K562 (cell line): Measurements from ENCODE around the gene OPCML. TPM values are rescaled to one million over a fixed set of nuclear protein-coding genes. Genes with fewer than 3 reads are reported as not detected.

ENCODE experiments used
- ATAC-seq: fragments of 200-7000 bp; cut with Tn5 transposase; 3 replicates; pipeline ENCODE4 v1.9.1; 2020; ENCODE audit warnings: moderate library complexity
- BruUV-seq: library from RNA; stranded (reverse); fragments of 400-500 nt; replicated peaks from 2 replicates; lab custom pipeline; 2021; lab: Mats Ljungman, UMichigan
- CTCF ChIA-PET: fragments of 300-600 bp; formaldehyde crosslinking; extraction: SDS; loops from one replicate; lab custom pipeline; 2021; ENCODE audit warnings: low intra/inter-chr PET ratio; lab: Yijun Ruan, JAX
- POLR2A ChIA-PET: fragments of 300-600, 350-650 bp; sonication (Branson Sonifier 250); formaldehyde crosslinking; extraction: SDS; loops from one replicate; lab custom pipeline; 2021; ENCODE audit warnings: antibody characterized with exemption, inconsistent platforms; lab: Yijun Ruan, JAX
- DNase-seq, 4 experiments: peaks; one replicate each; pipeline versions ENCODE4 v3.0.0 to v3.0.0-alpha.2; 2011 to 2018; ENCODE audit warnings: low spot score in 3 of 4, mixed read lengths in 3 of 4; ENCODE audit errors: extremely low read depth in 1 of 4
- FAIRE-seq: peaks from 2 replicates; lab custom pipeline; 2011; peaks lifted over from hg19 to GRCh38; lab: Jason Lieb, UNC
- H2AFZ ChIP-seq: 2 replicates; pipeline ENCODE4 v1.6.0; 2011; ENCODE audit warnings: low read depth, low read length, control low read depth, inconsistent platforms
- H3K27ac ChIP-seq: fragments of 200-600 bp; 3 replicates; pipeline ENCODE4 v1.8.0; 2011; ENCODE audit warnings: low read depth, mild to moderate bottlenecking, control low read depth, inconsistent platforms, low read length, moderate library complexity, mixed read lengths; ENCODE audit errors: extremely low read depth
- H3K27me3 ChIP-seq, 2 experiments: fragments of 300-600 bp in 1 of 2; 2 replicates in 1 of 2; 3 replicates in 1 of 2; pipeline versions ENCODE4 v1.6.0 to v1.8.0; 2011; ENCODE audit warnings: inconsistent platforms in 2 of 2, low read length in 2 of 2, mild to moderate bottlenecking in 1 of 2, mixed read lengths in 1 of 2, moderate library complexity in 1 of 2; ENCODE audit not compliant: control insufficient read depth in 2 of 2, insufficient read depth in 2 of 2
- H3K36me3 ChIP-seq: fragments of 300-600 bp; 3 replicates; pipeline ENCODE4 v1.8.0; 2011; ENCODE audit warnings: mild to moderate bottlenecking, low read length, inconsistent platforms; ENCODE audit not compliant: control insufficient read depth, insufficient read depth
- H3K4me1 ChIP-seq, 2 experiments: fragments of 200-600 bp in 1 of 2; replicated peaks in 1 of 2; 2 replicates in 1 of 2; 3 replicates in 1 of 2; pipeline versions ENCODE4 v1.5.1 to v1.8.0; 2011; ENCODE audit warnings: inconsistent platforms in 2 of 2, low read length in 2 of 2, mild to moderate bottlenecking in 1 of 2, mixed read lengths in 1 of 2, moderate library complexity in 1 of 2; ENCODE audit not compliant: control insufficient read depth in 2 of 2, insufficient read depth in 2 of 2
- H3K4me2 ChIP-seq: 2 replicates; pipeline ENCODE4 v1.6.1; 2011; ENCODE audit warnings: low read length, control low read depth, inconsistent platforms, mixed read lengths; ENCODE audit not compliant: insufficient read depth
- H3K4me3 ChIP-seq: fragments of 200-600 bp; sonication (generic), shearing (Covaris generic); 2 replicates; pipeline ENCODE4 v1.5.1; 2016; ENCODE audit warnings: control low read depth, inconsistent platforms
- H3K79me2 ChIP-seq: fragments of 200-600 bp; 3 replicates; pipeline ENCODE4 v1.8.0; 2011; ENCODE audit warnings: low read length, inconsistent platforms; ENCODE audit not compliant: control insufficient read depth, insufficient read depth
- H3K9ac ChIP-seq, 2 experiments: 2 replicates each; pipeline versions ENCODE4 v1.6.0 to v1.6.1; 2011; ENCODE audit warnings: low read depth in 2 of 2, low read length in 2 of 2, control low read depth in 1 of 2, inconsistent platforms in 1 of 2, mild to moderate bottlenecking in 1 of 2, mixed read lengths in 1 of 2; ENCODE audit not compliant: insufficient read depth in 1 of 2
- H3K9me1 ChIP-seq: one replicate; pipeline ENCODE4 v1.6.0; 2011; ENCODE audit warnings: inconsistent platforms, mild to moderate bottlenecking, low read length, moderate library complexity; ENCODE audit not compliant: control insufficient read depth, insufficient read depth
- H3K9me3 ChIP-seq: replicated peaks from 2 replicates; pipeline ENCODE4 v1.5.1; 2011; ENCODE audit warnings: low read depth, low read length, inconsistent platforms; ENCODE audit not compliant: control insufficient read depth, insufficient read depth
- H4K20me1 ChIP-seq: replicated peaks from 2 replicates; pipeline ENCODE4 v1.6.1; 2011; ENCODE audit warnings: low read length, inconsistent platforms, mixed read lengths; ENCODE audit not compliant: control insufficient read depth, insufficient read depth
- BRD4 ChIP-seq: fragments of 200-600 bp; sonication (generic); IDR thresholded peaks from 2 replicates; pipeline ENCODE4 v1.6.1; 2017; ENCODE audit warnings: inconsistent platforms
- CBX3 ChIP-seq, 2 experiments: IDR thresholded peaks; 1 replicate in 1 of 2; 2 replicates in 1 of 2; pipeline ENCODE4 v1.6.1; 2012; ENCODE audit warnings: inconsistent platforms in 2 of 2, low read length in 2 of 2, borderline replicate concordance in 1 of 2, control low read depth in 1 of 2
- HDGF ChIP-seq: fragments of 450-650 bp; IDR thresholded peaks from 2 replicates; pipeline ENCODE4 v1.6.1; 2016
- MXI1 ChIP-seq: IDR thresholded peaks from 2 replicates; pipeline ENCODE4 v1.6.1; 2011; ENCODE audit warnings: low read depth, mild to moderate bottlenecking, improper control_type of control experiment, low read length
- PHB2 ChIP-seq: fragments of 450-650 bp; IDR thresholded peaks from 2 replicates; pipeline ENCODE4 v1.6.1; 2017; ENCODE audit warnings: low read depth
- TCF7L2 ChIP-seq: fragments of 150-350 bp; IDR thresholded peaks from 2 replicates; pipeline ENCODE4 v1.6.1; 2016; ENCODE audit warnings: low read depth, mild to moderate bottlenecking, low read length, moderate library complexity
- TEAD4 ChIP-seq, 2 experiments: sonication (generic) in 1 of 2; formaldehyde crosslinking in 1 of 2; IDR thresholded peaks; 2 replicates each; pipeline versions ENCODE4 v1.6.1 to v1.8.0; 2012 to 2022; ENCODE audit warnings: borderline replicate concordance in 1 of 2, inconsistent platforms in 1 of 2, low read length in 1 of 2, mild to moderate bottlenecking in 1 of 2, missing genetic modification reagents in 1 of 2
- U2AF2 ChIP-seq: fragments of 200-400 bp; formaldehyde crosslinking; optimal IDR thresholded peaks from 2 replicates; pipeline ENCODE3; 2017; ENCODE audit warnings: low read depth, mild to moderate bottlenecking, low read length
- ZFP36 ChIP-seq: fragments of 150-350 bp; IDR thresholded peaks from 2 replicates; pipeline ENCODE4 v1.6.1; 2018; ENCODE audit warnings: low read length, low read depth; ENCODE audit not compliant: partially characterized antibody
- ZNF507 ChIP-seq: conservative IDR thresholded peaks from 2 replicates; pipeline ENCODE4 v1.6.1; 2017; ENCODE audit warnings: missing genetic modification characterization, missing compliant biosample characterization
- WGBS: fragments of 100-300 bp; shearing (Covaris generic); methylation state at CpG from one replicate; pipeline ENCODE4 v1.1.6; 2016; ENCODE audit warnings: low coverage, mixed read lengths; ENCODE audit not compliant: insufficient coverage; ENCODE audit errors: missing lambda C conversion rate; 5-methylcytosine and 5-hydroxymethylcytosine counted together
- in situ Hi-C: fragments of 300-500 bp; cut with MboI; formaldehyde crosslinking; loops from 4 replicates; pipeline ENCODE4 v1.15.0; 2018; ENCODE audit warnings: inconsistent platforms, mixed read lengths
- intact Hi-C: fragments of 100-400 bp; cut with micrococcal nuclease; formaldehyde crosslinking; loops from 2 replicates; pipeline ENCODE4 v1.14.2; 2022
- polyA plus RNA-seq, 8 experiments: library from polyadenylated mRNA; depleted of rRNA in 4 of 8; stranded (reverse) in 5 of 8; unstranded in 3 of 8; fragments of >200 nt; fragmentation: Nextera tagmentation in 2 of 8; fragmentation: Illumina TruSeq in 1 of 8; extraction: Ambion mirVana in 2 of 8; extraction: Trizol in 1 of 8; gene quantifications; 2 replicates each; pipeline versions ENCODE4 v1.2.1 to v1.2.3, GENCODE V29; 2011 to 2014; ENCODE audit warnings: inconsistent platforms in 1 of 8, missing spikeins in 1 of 8
- total RNA-seq, 7 experiments: library from RNA; depleted of rRNA in 6 of 7; stranded (reverse); fragments of >200 nt in 6 of 7; fragmentation: Illumina TruSeq in 2 of 7; extraction: Trizol in 2 of 7; gene quantifications; 2 replicates each; pipeline versions ENCODE4 v1.2.1 to v1.2.3, GENCODE V29; 2011 to 2021; ENCODE audit warnings: low replicate concordance in 1 of 7
- TF ChIP-seq, protein P1 (sequence below): fragments of 450-650 bp; formaldehyde crosslinking; IDR thresholded peaks from 2 replicates; pipeline ENCODE4 v1.4.0; 2022; ENCODE audit warnings: missing genetic modification characterization
- TF ChIP-seq, protein P2 (sequence below): IDR thresholded peaks from 2 replicates; pipeline ENCODE4 v1.6.1; 2012; ENCODE audit warnings: low read depth, low read length, improper control_type of control experiment, borderline replicate concordance

The OPCML gene
- total and polyA plus RNA-seq, 9 of the 15 experiments (the other 6 are each of a cell fraction or from before 2014, with no cell fraction given) = not detected

DNA sequence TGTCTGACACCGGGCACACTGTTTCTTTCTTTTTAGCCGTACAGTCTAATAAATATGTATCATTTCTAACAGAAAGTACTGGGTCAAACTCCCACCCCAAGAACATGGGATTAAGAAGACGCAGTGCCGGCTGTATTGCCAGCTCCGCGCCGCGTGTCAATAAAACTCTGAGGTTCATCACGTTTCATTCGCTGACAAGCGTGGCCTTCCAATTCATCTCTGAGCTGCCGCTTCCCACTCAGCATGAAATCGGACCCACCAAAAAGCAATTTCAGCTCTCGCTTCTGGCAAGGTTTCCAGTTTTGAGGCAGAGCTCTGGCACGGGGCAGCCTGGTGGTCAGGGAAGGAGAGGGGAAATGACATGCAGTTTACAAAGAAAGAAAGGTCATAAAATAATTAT is 819.8 kb downstream of the OPCML start:
- in situ Hi-C loops = no loop called here
- FAIRE-seq = no peak
- ATAC-seq = no peak
- intact Hi-C loops = no loop called here
- ChIA-PET CTCF (no interaction called here), POLR2A (no interaction called here)
- no peak overlapping the region for H3K4me3 ChIP-seq
- no peaks in the 10 kb centered on the region for H3K9me1 ChIP-seq
- no peak overlapping the region for H3K9ac ChIP-seq
- H3K27me3 ChIP-seq = no peaks in the 10 kb centered on the region
- H3K79me2 ChIP-seq = no peaks in the 10 kb centered on the region
- WGBS = under 1% methylated on average over 15 of the region's 15 CpGs
- no peaks in the 10 kb centered on the region for H3K4me1 ChIP-seq
- no peaks in the 10 kb centered on the region for H4K20me1 ChIP-seq
- no peak overlapping the region for H2AFZ ChIP-seq
- H3K27ac ChIP-seq = no peak overlapping the region
- no peaks in the 10 kb centered on the region for H3K9me3 ChIP-seq
- TF ChIP-seq BRD4 = no peak
- no peak for TF ChIP-seq MXI1
- TF ChIP-seq TEAD4 (IDR thresholded peaks at IDR 0.05; ENCODE audit: low read length) = no peak
- no peak for TF ChIP-seq TEAD4 (CRISPR knock-in tag; IDR thresholded peaks at IDR 0.05; ENCODE audit: borderline replicate concordance)
- TF ChIP-seq PHB2 = no peak
- no peak for TF ChIP-seq U2AF2
- BruUV-seq = no TSS peak
- H3K4me2 ChIP-seq = no peak overlapping the region
- no peak for DNase-seq
- H3K36me3 ChIP-seq = no peaks in the 10 kb centered on the region

DNA sequence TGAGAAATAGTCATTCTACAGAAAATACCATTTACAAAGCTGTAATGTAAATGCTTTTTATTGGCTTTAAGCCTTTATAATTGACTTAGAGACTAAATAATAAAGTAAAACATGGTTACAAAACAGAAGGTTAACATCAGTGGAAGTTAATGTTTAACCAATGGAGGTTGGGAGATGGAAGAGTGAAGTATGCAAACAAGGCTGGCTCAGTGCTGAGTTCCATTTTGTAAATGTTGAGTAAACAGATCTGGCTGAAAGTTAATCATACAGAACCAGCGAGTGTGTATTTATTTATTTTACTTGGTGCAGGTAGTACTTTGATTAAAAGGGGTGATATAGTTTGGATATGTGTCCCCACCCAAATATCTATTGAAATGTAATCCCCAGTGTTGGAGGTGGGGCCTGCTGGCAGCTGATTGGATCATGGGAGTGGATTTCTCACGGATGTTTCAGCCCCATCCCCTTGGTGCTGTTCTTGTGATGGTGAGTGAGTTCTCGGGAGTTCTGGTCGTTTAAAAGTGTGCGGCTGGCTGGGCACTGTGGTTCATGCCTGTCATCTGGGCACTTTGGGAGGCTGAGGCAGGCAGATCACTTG is 827.4 kb downstream of the OPCML start:
- POLR2A ChIA-PET = no interaction called here
- Histone ChIP-seq H3K4me3 (no peak overlapping the region), H3K4me2 (no peak overlapping the region), H3K4me1 (no peaks in the 10 kb centered on the region), H4K20me1 (no peaks in the 10 kb centered on the region), H3K9me1 (no peaks in the 10 kb centered on the region), H3K27me3 (no peaks in the 10 kb centered on the region), H3K9me3 (no peaks in the 10 kb centered on the region; the same call in 1 of the 2 replicates), H3K27ac (no peak overlapping the region), H3K9ac (no peak overlapping the region), H3K36me3 (no peaks in the 10 kb centered on the region), H2AFZ (no peak overlapping the region), H3K79me2 (no peaks in the 10 kb centered on the region)
- intact Hi-C loops (no loop called here), in situ Hi-C loops (no loop called here)
- BruUV-seq = no TSS peak
- DNase-seq = no peak
- no peak for FAIRE-seq
- 0% methylated on average over 5 of the region's 5 CpGs for WGBS
- CTCF ChIA-PET = no interaction called here
- no peak for ATAC-seq
- TF ChIP-seq HDGF (no peak), ZFP36 (no peak), TCF7L2 (no peak), ZNF507 (tag) (no peak), CBX3 (IDR thresholded peaks at IDR 0.05; ENCODE audit: borderline replicate concordance in 1 of 2, low read length in 2 of 2) (no peak)
- TF ChIP-seq, protein P1, sequence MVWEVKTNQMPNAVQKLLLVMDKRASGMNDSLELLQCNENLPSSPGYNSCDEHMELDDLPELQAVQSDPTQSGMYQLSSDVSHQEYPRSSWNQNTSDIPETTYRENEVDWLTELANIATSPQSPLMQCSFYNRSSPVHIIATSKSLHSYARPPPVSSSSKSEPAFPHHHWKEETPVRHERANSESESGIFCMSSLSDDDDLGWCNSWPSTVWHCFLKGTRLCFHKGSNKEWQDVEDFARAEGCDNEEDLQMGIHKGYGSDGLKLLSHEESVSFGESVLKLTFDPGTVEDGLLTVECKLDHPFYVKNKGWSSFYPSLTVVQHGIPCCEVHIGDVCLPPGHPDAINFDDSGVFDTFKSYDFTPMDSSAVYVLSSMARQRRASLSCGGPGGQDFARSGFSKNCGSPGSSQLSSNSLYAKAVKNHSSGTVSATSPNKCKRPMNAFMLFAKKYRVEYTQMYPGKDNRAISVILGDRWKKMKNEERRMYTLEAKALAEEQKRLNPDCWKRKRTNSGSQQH (CRISPR knock-in tag) = no peak
- TF ChIP-seq, protein P2, sequence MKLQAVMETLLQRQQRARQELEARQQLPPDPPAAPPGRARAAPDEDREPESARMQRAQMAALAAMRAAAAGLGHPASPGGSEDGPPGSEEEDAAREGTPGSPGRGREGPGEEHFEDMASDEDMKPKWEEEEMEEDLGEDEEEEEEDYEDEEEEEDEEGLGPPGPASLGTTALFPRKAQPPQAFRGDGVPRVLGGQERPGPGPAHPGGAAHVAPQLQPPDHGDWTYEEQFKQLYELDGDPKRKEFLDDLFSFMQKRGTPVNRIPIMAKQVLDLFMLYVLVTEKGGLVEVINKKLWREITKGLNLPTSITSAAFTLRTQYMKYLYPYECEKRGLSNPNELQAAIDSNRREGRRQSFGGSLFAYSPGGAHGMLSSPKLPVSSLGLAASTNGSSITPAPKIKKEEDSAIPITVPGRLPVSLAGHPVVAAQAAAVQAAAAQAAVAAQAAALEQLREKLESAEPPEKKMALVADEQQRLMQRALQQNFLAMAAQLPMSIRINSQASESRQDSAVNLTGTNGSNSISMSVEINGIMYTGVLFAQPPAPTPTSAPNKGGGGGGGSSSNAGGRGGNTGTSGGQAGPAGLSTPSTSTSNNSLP = no peak
